ENCODE measurements around the gene NUDCD3.

NUDCD3 gene

DNA sequence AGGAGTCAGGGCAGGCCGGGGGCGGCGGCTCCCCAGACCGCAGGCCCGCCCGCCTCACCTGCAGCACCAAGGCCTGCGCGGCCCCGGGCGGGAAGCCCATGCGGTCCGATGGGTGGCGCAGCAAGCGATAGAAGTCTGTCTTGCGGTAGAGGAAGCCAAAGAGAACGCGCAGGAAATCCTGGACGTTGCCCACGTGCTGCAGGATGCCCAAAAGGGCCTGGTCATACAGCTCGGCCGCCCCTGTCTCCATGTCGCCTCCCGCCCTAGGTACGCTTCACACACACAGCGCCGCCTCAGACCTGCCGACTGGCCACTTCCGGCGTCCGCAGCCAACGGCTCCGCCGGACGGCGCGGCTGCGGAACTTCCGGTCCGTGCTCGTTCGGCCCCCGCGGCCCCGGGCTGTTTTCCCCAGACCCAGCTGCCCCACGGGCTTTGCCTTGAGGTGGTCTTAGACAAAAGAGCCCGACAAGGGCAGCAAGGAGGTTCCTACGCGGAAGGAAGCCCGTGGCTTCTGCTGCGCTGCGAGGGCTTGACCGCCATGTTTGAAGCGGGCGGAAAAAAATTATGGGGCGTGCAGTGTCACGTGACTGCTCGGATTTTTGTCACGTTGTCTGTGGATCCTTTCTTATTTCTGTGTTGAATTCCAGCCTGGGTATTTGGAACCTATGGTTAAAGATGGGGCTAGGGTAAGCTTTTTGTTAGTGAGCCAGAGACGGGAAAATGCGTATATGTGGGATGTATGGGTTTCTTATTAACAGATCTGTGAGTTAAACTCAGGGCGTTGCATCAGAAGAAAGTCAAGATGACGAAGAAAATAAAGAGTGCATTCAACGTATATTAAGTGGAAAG, at the start of gene NUDCD3:
Gene NUDCD3 (minus strand): TSS at position 308 of the 850 bp plus-strand sequence. CDS start 58 bp downstream, at position 250.
- FAIRE-seq (no peak), DNase-seq (ENCODE audit: insufficient read length, low spot score) (peak; percentile 86)
- TF ChIP-seq, protein P1, sequence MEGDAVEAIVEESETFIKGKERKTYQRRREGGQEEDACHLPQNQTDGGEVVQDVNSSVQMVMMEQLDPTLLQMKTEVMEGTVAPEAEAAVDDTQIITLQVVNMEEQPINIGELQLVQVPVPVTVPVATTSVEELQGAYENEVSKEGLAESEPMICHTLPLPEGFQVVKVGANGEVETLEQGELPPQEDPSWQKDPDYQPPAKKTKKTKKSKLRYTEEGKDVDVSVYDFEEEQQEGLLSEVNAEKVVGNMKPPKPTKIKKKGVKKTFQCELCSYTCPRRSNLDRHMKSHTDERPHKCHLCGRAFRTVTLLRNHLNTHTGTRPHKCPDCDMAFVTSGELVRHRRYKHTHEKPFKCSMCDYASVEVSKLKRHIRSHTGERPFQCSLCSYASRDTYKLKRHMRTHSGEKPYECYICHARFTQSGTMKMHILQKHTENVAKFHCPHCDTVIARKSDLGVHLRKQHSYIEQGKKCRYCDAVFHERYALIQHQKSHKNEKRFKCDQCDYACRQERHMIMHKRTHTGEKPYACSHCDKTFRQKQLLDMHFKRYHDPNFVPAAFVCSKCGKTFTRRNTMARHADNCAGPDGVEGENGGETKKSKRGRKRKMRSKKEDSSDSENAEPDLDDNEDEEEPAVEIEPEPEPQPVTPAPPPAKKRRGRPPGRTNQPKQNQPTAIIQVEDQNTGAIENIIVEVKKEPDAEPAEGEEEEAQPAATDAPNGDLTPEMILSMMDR (IDR thresholded peaks at IDR 0.05; ENCODE audit: insufficient read depth, missing control alignments) = no peak

DNA sequence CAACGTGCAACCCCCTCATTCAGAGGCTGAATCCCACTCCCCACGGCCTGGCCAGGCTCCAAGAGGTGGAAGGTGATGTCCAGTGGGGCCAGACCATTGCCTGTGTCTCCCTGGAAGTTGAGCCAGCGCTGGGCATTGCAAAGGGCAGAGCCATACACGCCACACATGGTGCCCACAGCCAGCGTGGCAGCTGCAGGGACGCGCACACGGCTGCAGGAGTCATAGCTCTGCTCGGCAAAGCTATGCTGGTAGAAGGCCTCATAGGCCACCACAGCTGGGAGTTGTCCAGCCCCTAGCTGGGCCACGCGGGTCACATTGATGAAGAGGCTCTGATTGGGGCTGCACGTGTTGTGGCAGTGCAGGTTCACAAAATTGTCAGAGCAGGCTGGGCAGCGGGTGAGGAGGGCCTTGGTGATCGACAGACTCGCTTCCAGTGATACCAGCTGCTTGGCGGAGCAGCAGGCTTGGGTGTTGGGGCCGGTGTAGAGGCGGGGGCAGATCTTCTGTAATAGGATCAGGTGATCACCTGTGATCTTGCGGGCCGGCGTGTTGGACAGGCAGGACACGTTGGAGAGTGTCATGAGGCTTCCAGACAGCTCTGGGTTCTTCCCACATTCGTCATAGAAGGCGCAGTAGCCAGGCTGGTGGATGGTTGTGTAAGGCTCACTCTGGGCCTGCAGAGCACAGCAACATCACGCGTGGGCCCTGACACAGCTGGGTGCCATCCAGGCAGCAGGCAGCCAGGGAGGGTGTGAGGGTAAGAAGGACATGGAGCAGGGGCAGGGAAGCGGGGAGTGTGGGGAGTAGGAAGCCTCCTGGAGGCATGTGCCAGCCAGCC, 49.4 kb upstream of the NUDCD3 start:
- FAIRE-seq (no peak), DNase-seq (ENCODE audit: insufficient read length, low spot score) (no peak)
- TF ChIP-seq, protein P1 (IDR thresholded peaks at IDR 0.05; ENCODE audit: insufficient read depth, missing control alignments) = no peak

DNA sequence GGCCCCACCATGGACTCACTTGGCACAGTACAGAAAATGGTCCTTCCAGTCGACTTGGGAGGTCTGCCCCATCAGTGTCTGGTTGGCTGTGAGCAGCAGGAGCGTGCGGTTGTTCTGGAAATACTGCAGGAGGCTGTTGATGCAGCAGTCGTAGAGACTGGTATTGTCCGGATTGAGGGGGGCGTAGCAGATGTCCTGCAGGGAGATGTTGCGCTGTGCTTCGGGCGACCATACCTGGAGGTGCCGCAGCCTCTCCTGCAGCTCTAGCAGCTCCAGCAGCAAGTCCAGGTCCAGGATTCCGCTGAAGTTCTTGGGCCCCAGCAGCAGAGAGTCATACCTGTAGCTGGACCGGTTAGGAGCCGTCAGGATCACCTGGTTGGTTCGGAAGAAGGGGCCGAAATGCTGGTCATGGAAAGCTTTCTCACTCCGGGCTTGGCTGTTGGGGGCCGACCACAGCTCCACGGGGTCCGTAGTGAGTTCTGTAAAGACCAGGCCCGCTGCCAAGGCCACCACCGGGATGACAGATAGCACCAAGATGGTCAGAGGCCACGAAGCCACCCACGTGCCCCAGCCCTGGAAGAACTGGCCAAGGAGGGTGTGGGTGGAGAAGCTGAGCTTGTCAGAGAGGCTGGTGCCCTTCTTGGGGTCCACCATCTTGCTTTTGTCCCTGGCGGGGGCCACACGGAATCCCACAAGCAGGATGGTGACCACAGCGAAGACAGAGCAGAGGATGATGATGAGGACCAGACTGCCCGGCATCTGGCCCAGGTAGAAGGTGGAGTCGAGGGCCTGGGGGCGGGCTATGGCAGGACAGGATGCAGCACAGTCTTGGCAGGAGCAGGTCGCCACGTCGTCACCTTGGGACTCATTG, 48.6 kb upstream of the NUDCD3 start:
- TF ChIP-seq, protein P1 (IDR thresholded peaks at IDR 0.05; ENCODE audit: insufficient read depth, missing control alignments) = no peak
- FAIRE-seq (no peak), DNase-seq (ENCODE audit: insufficient read length, low spot score) (no peak)

DNA sequence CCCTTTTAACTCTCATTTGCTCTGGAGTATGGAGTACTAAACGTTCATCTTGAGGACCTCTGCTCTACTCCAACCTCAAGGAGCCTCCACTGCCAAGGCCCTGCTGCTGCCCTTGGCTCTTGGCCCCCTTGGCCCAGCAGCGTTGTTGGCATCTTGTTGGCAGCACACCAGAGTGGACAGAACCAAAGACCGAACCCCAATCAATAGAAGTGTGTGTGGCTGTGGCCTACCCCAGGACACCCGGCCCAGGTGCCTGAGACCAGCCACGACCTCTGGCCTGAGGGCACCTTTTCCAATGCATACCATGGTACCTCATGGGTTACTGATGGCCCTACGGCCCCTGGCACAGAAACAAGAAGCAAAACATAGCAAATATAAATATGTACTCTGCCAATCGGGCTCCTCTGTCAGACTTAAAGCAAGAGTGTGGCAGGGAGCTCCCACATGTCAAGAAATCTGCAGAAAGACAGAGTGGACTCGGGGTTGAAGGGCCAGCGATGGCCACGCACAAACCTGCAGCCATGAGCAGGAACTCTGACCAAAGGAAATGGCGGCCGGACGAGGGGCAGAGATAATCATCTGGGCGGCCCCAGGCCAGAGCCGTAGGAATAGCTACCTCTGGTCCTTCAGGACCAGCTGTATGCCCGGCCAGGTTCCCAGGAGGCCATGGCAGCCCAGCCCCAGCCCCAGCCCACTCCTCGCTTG, 47.8 kb upstream of the NUDCD3 start:
- TF ChIP-seq, protein P1 (IDR thresholded peaks at IDR 0.05; ENCODE audit: insufficient read depth, missing control alignments) = no peak
- FAIRE-seq (no peak), DNase-seq (ENCODE audit: insufficient read length, low spot score) (no peak)

DNA sequence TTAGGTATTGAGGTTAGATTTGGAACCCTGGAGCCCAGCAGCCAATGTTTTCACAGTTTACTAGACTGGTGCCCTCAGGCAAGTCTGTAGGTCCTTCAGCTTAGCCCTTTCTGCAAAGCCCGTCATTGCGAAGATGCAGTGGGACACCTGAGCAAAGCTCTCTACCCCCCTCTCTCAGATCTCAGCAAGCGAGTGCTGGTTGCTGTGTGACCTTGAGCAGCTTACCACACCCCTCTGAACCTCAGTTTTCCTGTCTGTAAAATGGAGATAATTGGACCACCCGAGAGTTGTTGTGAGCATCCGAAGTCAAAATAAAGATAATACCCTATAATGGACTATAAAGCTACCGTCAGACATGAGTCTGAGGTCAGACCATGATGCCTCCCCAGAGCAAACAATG, 47.0 kb upstream of the NUDCD3 start:
- no peak for FAIRE-seq
- no peak for DNase-seq (ENCODE audit: insufficient read length, low spot score)
- TF ChIP-seq, protein P1 (IDR thresholded peaks at IDR 0.05; ENCODE audit: insufficient read depth, missing control alignments) = no peak

DNA sequence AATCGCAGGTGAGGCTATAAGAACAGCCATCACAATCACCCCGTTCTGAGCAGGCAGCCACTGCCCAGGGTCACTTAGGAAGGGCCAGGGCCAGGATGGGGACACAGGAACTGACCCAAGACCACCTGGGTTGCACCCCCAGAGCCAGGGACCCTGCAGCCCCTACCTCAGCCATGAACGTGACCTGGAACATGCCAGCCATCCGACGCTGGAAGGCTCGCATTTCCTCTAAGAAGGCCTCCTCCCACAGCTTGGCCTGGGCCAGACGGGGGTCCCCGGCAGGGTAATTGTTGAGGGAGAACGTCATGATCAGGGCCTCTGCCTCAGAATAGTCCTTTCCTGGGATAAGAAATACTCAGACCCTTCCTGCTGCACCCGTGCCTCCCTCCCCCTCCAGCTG, 45.6 kb upstream of the NUDCD3 start:
- no peak for DNase-seq (ENCODE audit: insufficient read length, low spot score)
- TF ChIP-seq, protein P1 (IDR thresholded peaks at IDR 0.05; ENCODE audit: insufficient read depth, missing control alignments) = no peak
- FAIRE-seq = no peak

Measured in D721Med (cell line).